ENCODE data around the gene BEST1.

GRCh38 chr11:61926235-61926634, 23.9 kb upstream of the BEST1 start:
- TF ChIP-seq CTCF (IDR thresholded peaks at IDR 0.05) (no peak), POLR2A (IDR thresholded peaks at IDR 0.05) (no peak)

All from esophagus squamous epithelium (tissue), 4 donors.